Measurements from ENCODE around the gene ZNF583.

ZNF583 gene

DNA sequence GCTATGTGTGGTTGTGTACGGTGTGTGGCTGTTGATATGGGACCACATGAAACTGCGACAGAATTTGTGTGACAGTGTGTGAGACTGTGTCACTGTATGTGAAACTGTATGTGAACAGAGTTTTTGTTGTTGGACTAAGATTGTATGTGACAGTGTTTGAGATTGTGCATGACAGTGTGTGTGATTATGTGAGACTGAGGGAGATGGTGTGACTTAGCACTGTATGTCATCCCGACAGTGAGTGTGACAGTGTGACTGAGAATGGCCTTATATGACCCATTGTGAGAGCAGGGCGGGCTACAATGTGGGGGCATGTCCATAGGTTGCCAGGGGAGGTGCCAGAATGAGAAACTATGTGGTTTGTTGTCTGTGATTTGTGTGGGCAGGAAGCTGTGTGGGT lies 930 bp downstream of the ZNF583 start:
- TF ChIP-seq, protein P1, sequence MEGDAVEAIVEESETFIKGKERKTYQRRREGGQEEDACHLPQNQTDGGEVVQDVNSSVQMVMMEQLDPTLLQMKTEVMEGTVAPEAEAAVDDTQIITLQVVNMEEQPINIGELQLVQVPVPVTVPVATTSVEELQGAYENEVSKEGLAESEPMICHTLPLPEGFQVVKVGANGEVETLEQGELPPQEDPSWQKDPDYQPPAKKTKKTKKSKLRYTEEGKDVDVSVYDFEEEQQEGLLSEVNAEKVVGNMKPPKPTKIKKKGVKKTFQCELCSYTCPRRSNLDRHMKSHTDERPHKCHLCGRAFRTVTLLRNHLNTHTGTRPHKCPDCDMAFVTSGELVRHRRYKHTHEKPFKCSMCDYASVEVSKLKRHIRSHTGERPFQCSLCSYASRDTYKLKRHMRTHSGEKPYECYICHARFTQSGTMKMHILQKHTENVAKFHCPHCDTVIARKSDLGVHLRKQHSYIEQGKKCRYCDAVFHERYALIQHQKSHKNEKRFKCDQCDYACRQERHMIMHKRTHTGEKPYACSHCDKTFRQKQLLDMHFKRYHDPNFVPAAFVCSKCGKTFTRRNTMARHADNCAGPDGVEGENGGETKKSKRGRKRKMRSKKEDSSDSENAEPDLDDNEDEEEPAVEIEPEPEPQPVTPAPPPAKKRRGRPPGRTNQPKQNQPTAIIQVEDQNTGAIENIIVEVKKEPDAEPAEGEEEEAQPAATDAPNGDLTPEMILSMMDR (IDR thresholded peaks at IDR 0.05), result no peak

GRCh38 chr19:56423276-56423984 lies 19.3 kb downstream of the ZNF583 start:
- TF ChIP-seq, protein P1 (IDR thresholded peaks at IDR 0.05), result no peak

DNA sequence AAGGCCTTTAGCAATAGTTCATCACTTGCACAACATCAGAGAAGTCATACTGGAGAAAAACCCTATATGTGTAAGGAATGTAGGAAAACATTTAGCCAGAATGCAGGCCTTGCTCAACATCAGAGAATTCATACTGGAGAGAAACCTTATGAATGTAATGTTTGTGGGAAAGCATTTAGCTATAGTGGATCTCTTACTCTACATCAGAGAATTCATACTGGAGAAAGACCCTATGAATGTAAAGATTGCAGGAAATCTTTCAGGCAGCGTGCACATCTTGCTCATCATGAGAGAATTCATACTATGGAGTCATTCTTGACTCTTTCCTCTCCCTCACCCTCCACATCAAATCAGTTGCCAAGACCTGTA lies 19.8 kb downstream of the ZNF583 start:
- TF ChIP-seq, protein P1 (IDR thresholded peaks at IDR 0.05), result no peak

- TF ChIP-seq, protein P1 (IDR thresholded peaks at IDR 0.05), result no peak
Measured at GRCh38 chr19:56441206-56441792, 37.2 kb downstream of the ZNF583 start.

DNA sequence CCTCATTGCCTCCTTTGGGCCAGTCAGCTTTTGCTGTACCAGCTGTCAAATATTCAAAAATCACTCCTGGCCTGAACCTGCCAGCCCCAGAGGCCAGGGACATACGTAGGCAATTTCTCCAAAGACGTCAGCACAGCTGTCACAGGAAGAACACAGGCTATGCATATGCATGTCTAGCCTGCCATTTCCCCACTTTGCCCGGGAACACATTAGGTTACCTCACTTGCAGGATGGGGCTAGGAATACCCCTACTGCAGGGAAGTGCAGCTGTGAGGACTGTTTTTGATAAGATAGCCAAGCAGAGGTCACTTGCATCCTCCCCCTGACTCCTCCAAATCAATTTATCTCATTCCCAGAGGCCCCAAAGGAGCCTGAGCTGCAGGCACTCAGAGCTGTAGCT lies 70.2 kb downstream of the ZNF583 start:
- TF ChIP-seq, protein P1 (IDR thresholded peaks at IDR 0.05), result no peak

DNA sequence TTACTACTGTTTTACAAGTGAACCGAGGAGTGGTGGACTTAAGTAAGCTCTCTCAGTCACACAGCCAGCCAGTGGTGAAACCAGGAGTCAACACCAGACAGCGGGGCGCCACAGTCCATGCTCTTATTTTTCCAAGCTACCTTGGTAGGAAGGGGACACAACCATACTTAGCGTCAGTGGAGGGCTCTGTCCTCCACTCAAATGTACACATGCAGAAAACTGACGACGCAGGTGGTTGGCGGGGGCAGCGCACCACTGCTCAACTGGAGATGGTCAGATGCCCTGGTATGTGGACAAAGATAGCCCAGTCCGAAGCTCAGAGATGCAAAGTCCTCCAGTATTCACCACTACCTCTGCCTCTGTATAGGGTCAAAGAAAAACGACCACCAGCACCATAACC lies 72.0 kb downstream of the ZNF583 start:
- TF ChIP-seq, protein P1 (IDR thresholded peaks at IDR 0.05), result no peak

All from LNCAP (cell line).